GM19468 (cell line): ENCODE data around the gene BRIP1.

ENCODE experiments used
- ATAC-seq: cut with Tn5 transposase; IDR thresholded peaks from one replicate; pipeline ENCODE4 v1.9.1; 2021; ENCODE audit warnings: mild to moderate bottlenecking, moderate library complexity, moderate number of reproducible peaks; ENCODE audit not compliant: unreplicated experiment; ENCODE audit errors: extremely low read depth

The BRIP1 gene

GRCh38 chr17:61646482-61646881 is 216.8 kb downstream of the BRIP1 start:
- ATAC-seq = no peak

GRCh38 chr17:61645920-61646319 is 217.4 kb downstream of the BRIP1 start:
- no peak for ATAC-seq

- ATAC-seq = no peak
These were observed 218.2 kb downstream of the BRIP1 start for GRCh38 chr17:61644800-61645774.

- no peak for ATAC-seq
These were observed 220.6 kb downstream of the BRIP1 start for GRCh38 chr17:61642768-61643167.

GRCh38 chr17:61641715-61642114 is 221.6 kb downstream of the BRIP1 start:
- no peak for ATAC-seq

DNA sequence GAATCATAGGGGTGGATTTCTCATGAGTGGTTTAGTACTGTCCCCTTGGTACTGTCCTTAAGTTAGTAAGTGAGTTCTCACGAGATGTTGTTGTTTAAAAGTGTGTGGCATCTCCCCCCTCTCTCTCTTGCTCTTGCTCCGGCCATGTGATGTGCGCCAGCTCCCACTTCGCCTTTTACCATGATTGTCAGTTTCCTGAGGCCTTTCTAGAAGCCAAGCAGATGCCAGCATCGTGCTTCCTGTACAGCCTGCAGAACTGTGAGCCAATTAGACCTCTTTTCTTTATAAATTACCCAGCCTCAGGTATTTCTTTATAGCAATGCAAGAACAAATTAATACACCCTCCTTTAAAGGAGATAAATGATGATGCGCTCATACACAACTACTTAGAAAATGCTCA is 222.2 kb downstream of the BRIP1 start:
- ATAC-seq = no peak

GRCh38 chr17:61639818-61640217 is 223.5 kb downstream of the BRIP1 start:
- no peak for ATAC-seq

DNA sequence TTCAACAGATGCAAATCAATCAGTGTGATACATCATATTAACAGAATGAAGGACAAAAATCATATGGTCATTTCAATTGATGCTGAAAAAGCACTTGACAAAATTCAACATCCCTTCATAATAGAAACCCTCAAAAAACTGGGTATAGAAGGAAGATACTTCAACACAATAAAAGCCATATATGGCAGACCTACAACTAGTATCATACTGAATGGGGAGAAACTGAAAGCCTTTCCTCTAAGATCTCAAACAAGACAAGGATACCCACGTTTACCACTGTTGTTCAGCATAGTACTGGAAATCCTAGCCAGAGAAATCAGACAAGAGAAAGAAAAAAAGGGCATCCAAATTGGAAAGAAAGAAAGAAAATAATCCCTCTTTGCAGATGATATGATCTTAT is 225.2 kb downstream of the BRIP1 start:
- no peak for ATAC-seq

- ATAC-seq = no peak
These were observed 227.4 kb downstream of the BRIP1 start for GRCh38 chr17:61635913-61636432.

DNA sequence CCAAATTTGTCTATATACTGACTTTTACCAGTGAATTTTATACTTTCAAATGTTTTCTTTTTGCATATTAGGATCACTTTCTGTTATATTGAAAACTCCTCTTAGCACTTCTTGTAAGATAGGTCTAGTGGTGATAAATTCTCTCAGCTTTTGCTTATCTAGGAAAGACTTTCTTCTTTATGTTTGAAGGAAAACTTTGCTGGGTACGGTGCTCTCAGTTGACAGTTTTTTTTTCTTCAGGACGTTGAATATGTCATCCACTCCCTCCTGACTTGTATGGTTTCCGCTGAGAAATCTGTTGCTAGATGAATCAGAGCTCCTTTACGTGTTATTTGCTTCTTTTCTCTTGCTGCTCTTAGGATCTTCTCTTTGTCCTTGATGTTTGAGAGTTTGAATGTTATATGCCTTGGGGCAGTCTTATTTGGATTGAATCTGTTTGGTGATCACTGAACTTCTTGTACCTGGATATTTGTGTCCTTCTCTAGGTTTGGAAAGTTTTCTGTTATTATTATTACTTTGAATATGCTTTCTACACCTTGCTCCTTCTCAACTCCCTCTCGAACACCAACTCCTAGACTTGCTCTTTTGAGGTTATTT is 228.3 kb downstream of the BRIP1 start:
- no peak for ATAC-seq

DNA sequence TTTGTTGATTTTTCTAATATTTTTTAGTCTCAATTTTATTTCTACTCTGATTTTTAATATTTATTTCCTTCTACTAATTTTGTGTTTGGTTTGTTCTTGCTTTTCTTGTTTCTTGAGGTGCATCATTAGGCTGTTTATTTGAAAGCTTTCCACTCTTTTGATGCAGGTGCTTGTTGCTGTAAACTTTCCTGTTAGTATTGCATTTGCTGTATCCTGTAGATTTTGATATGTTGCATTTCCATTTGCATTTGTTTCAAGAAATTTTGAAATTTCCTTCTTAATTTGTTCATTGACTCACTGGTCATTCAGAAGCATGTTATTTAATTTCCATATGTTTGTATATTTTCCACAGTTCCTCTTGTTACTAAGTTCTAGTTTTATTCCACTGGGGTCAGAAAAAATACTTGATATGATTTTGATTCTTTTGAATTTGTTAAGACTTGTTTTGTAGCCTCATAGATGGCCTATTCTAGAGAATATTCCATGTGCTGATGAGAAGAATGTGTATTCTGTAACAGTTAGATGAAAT is 229.3 kb downstream of the BRIP1 start:
- no peak for ATAC-seq

- no peak for ATAC-seq
These were observed 230.5 kb downstream of the BRIP1 start for GRCh38 chr17:61632826-61633225.

DNA sequence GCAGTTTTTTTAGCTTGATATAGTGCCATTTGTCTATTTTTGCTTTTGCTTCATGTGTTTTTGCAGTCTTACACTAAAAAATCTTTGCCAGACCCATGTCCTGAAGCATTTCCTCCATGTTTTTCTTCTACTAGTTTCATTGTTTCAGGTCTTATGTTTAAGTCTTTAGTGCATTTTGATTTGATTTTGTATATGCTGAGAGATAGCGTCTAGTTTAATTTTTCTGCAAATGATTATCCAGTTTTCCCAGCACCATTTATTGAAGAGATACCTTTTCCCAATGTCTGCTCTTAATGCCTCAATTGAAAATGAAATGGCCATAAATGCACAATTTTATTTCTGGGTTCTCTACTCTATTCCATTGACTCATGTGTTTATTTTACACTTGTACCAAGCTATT is 231.5 kb downstream of the BRIP1 start:
- no peak for ATAC-seq
